NCI-H128 (cell line): ENCODE data around the gene ABCA9.
"Not testable (repeated sequence)": the region's sequence is repeated elsewhere in the genome, so short reads cannot be mapped to it uniquely, and the experiment has no call there.

ENCODE experiments used
- DNase-seq: peaks from one replicate; lab custom pipeline; 2025; ENCODE audit not compliant: unreplicated experiment; lab: John Stamatoyannopoulos, UW

ABCA9 gene, protein sequence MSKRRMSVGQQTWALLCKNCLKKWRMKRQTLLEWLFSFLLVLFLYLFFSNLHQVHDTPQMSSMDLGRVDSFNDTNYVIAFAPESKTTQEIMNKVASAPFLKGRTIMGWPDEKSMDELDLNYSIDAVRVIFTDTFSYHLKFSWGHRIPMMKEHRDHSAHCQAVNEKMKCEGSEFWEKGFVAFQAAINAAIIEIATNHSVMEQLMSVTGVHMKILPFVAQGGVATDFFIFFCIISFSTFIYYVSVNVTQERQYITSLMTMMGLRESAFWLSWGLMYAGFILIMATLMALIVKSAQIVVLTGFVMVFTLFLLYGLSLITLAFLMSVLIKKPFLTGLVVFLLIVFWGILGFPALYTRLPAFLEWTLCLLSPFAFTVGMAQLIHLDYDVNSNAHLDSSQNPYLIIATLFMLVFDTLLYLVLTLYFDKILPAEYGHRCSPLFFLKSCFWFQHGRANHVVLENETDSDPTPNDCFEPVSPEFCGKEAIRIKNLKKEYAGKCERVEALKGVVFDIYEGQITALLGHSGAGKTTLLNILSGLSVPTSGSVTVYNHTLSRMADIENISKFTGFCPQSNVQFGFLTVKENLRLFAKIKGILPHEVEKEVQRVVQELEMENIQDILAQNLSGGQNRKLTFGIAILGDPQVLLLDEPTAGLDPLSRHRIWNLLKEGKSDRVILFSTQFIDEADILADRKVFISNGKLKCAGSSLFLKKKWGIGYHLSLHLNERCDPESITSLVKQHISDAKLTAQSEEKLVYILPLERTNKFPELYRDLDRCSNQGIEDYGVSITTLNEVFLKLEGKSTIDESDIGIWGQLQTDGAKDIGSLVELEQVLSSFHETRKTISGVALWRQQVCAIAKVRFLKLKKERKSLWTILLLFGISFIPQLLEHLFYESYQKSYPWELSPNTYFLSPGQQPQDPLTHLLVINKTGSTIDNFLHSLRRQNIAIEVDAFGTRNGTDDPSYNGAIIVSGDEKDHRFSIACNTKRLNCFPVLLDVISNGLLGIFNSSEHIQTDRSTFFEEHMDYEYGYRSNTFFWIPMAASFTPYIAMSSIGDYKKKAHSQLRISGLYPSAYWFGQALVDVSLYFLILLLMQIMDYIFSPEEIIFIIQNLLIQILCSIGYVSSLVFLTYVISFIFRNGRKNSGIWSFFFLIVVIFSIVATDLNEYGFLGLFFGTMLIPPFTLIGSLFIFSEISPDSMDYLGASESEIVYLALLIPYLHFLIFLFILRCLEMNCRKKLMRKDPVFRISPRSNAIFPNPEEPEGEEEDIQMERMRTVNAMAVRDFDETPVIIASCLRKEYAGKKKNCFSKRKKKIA (N-terminal part only)

DNA sequence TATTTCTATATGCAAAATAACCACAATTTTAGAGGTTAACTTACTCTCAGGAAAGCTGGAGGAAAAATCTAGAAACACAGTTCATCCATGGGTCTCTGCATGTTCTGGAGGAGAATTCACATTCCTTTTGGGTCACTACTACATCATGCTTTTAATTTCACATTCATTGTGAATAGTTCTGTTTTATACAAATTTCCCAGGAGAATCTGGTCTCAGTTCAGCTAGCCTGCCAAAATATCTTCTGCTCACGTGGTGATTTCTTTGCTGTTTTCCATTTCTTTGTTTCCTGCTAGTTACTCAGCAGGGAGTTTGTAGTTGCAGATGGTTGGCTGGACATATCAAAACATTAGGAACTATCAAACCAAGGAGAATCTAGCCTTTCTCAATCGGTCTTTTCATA, at the start of gene ABCA9:
ABCA9 (minus strand) TSS at position 106 of the 400 bp plus-strand sequence. CDS start 9,801 bp downstream, outside the sequence.
- no peak for DNase-seq

GRCh38 chr17:69105907-69106730, 45.4 kb upstream of the ABCA9 start:
- no peak for DNase-seq

- no peak for DNase-seq
Measured at GRCh38 chr17:69103557-69104233, 43.0 kb upstream of the ABCA9 start.

DNA sequence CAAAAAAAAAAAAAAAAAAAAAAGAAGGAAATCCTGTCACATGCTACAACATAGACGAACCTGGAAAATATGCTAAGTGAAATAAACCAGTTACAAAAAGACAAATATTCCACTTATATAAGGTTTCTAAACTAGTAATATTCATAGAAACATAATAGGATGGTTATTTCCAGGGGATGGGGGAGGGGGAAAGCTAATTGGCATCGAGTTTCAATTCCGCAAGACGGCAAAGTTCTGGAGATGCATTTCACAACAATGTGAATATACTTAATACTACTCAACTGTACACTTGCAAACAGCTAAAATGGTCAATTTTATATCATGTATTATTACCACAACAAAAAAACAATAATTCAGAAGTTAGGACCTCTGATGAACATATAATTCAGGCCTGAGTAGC, 37.9 kb upstream of the ABCA9 start:
- DNase-seq = no peak

GRCh38 chr17:69096541-69096940, 35.8 kb upstream of the ABCA9 start:
- DNase-seq = no peak

DNA sequence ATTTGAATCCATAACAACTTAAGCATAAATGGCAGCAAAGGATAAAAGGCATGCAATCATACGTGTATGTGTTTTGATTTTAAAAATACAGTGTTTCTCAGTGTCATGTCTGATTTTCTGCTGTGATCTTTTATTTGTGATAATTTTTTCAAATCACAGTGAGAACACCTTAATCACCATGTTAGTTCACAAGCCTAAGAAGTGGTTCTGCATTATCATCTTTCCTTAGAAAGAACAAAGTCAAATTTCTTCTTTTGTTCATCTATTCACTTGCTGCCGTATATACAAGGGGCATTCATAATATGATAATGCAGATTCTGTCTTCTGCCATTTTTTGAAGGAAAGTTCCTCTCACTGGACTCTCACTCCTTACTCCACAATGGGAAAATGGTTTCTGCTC, 33.3 kb upstream of the ABCA9 start:
- no peak for DNase-seq

DNA sequence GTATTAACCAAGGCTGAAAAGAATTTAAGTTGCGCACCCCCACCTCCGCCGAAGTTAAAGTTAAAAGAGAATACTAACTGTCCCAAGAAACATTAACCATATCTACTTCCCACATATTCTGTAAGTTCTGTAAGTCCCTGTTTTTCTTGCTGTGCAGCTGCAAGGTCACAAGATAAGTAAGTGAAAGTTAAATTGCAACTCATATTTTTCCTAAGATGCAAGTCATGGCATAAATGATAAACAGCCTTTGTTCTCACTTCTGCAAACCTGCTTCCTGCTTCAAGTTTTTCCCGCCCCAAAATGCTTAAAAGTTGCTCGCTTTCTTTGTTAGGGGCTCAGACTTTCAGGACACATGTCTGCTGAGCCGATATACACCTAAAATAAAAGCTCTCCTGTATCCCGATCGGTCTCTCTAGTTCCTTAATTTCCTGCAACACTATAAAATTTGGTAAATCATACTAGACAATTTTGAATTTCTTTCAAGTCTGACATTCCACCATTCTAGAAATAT, 32.6 kb upstream of the ABCA9 start:
- no peak for DNase-seq

DNA sequence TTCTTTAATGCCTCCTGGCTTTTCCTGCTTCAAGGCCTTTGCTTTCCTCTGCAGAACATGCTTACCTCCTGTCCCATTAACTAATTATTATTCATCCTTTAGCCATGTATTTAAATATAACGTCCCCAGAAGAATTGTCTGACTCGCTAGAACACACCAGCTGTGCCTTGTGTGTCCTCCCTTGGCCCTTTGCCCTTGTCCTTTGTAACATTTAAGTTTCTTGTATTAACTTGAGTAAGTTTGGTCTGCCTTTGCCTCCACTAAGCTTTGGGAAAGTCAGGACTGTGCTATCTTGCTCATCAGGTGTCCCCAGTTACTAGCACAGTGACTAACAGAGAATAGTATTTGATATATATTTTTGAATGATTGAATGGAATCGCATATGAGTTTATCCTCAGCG, 29.6 kb upstream of the ABCA9 start:
- no peak for DNase-seq

DNA sequence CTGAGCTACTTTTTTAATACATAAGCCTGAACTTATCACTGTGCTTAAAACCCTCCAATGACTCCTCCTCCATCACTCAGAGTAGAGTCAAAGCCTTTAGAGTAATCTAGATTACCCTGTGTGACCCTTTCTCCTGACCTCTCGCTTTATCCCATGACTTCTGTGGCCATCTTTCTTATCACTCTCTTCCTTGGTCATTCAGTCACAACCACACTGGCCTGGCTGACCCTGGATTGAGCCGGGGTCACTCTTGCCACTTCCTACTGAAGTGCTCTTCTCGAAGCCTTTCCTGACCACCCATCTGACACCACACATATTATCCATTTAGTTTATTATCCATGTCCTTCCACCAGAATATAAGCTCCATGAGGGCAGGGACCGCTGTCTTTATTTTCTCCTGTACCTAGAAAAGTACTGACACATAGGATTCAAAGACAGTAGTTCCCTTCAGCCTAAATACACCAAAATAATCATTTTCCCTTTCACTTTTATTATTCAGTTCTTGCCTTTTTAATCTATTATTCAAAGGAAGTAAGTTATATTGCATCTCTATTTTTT, 28.0 kb upstream of the ABCA9 start:
- no peak for DNase-seq

GRCh38 chr17:69086641-69087040, 25.9 kb upstream of the ABCA9 start:
- DNase-seq = no peak

DNA sequence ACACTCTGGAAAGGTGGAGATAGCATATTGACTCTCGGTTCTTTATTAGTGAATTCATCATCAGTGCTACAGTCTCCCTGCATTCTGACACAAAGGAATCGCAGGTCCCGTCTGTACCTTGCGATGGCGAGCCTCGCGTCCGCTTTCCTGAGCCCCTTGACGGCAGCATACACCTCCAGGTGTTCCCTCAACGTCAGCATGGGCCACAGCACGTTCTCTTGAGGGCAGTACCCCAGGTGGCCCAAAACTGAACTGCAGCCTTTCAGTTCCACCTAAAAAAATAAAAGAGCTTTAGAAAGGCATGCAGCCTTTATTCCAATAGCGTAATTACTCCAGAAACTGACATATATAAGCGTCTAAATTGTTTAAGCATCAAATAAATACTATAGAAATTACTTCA, 24.2 kb upstream of the ABCA9 start:
- DNase-seq = no peak

- no peak for DNase-seq
Measured at GRCh38 chr17:69082696-69083095, 22.0 kb upstream of the ABCA9 start.

DNA sequence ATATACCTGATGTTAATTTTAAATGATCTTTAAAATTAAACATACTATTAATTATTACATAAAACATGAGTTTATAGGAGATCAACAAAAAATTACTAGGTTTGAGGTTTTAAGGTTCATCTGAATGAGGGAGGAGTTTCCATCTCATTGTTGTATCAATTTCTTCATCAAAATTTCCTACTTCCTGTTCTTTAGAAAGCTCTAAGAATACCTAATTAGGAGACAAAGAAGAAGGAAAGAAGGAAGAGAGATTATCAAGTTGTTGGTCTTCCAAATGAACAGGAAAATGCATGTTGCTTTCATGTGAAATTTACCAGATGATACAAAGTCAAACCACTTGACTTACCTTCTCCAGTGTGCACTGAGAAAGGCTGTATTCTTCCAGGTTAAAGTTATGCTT, 18.1 kb upstream of the ABCA9 start:
- DNase-seq = no peak

GRCh38 chr17:69075823-69076222, 15.1 kb upstream of the ABCA9 start:
- DNase-seq = no peak

- DNase-seq = not testable (repeated sequence)
Measured at GRCh38 chr17:69073392-69073791, 12.7 kb upstream of the ABCA9 start.

- DNase-seq = not testable (repeated sequence)
Measured at GRCh38 chr17:69072803-69073256, 12.1 kb upstream of the ABCA9 start.

DNA sequence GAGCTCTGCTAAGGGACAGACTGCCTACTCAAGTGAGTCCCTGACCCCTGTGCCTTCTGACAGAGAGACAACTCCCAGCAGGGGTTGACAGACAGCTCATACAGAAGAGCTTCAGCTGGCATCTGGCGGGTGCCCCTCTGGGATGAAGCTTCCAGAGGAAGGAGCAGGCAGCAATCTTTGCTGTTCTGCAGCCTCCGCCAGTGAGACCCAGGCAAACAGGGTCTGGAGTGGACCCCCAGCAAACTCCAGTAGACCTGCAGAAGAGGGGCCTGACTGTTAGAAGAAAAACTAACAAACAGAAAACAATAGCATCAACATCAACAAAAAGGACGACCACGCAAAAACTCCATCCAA, 10.5 kb upstream of the ABCA9 start:
- DNase-seq = not testable (repeated sequence)

GRCh38 chr17:69070378-69071232, 9.9 kb upstream of the ABCA9 start:
- DNase-seq = not testable (repeated sequence)
